Measurements from ENCODE around the gene ALCAM. TPM values are rescaled to one million over a fixed set of nuclear protein-coding genes. Genes with fewer than 3 reads are reported as not detected.
"Not testable (repeated sequence)": the region's sequence is repeated elsewhere in the genome, so short reads cannot be mapped to it uniquely, and the experiment has no call there.

ALCAM gene
- total RNA-seq, 4 donors from 2014 or later = 16.8 to 62.0 (median 27.5) TPM

DNA sequence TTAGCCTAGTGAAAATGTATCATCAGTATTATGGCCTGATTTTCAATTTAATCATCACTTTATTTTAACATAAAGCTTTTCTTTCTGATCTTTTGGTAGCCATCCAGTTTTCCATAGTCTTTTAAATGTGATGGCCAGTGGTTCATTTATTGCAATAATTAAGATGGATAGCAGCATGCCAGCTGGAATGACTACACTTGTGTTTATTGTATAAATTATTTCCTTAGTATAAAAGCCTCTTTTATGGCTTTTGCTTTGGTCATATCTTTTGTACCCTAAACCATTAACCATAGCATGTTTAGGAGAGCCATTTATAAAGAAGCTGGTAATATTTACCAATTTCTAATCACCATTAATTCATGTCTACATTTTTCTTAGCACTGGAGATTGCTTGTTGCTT lies 31.7 kb downstream of the ALCAM start:
- no peak for TF ChIP-seq POLR2A (IDR thresholded peaks at IDR 0.05)
- H3K9me3 ChIP-seq = no peaks in the 10 kb centered on the region

GRCh38 chr3:105399062-105399461 lies 32.4 kb downstream of the ALCAM start:
- Histone ChIP-seq H3K36me3 (no peaks in the 10 kb centered on the region), H3K9me3 (no peaks in the 10 kb centered on the region), H3K4me1 (no peaks in the 10 kb centered on the region), H3K4me3 (no peak overlapping the region), H3K27ac (no peak overlapping the region), H3K27me3 (no peaks in the 10 kb centered on the region)
- TF ChIP-seq POLR2A (IDR thresholded peaks at IDR 0.05) (no peak), CTCF (IDR thresholded peaks at IDR 0.05) (no peak), POLR2AphosphoS5 (IDR thresholded peaks at IDR 0.05) (no peak)
- no peak for ATAC-seq
- 100% methylated on average over 1 of the region's 1 CpG for WGBS, 2 donors (ENCODE audit: low coverage in 1 of 2)

More for the DNA sequence above, 31.7 kb downstream of the ALCAM start:
- Histone ChIP-seq H3K4me3 (no peak overlapping the region), H3K36me3 (no peaks in the 10 kb centered on the region), H3K27me3 (no peaks in the 10 kb centered on the region), H3K4me1 (no peaks in the 10 kb centered on the region), H3K27ac (no peak overlapping the region)
- ATAC-seq = no peak

DNA sequence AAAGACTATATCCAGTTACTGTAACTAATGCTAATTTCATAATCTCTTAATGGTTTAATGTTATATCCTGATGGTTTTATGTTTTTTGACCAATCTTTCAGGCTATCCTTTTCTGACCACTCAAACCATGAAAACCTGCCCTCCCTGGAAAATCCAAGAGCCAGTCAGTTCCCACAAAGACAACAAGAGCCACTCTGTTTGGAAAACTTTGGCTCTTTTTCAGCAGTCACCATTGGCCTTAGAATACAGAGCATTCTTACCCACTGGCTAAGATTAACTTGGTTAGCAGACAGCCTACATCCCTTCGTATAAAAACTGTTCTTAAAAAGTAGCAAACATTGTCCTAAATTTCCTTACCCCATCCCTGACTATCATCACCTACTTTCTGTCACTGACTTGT lies 32.9 kb downstream of the ALCAM start:
- WGBS, 2 donors (ENCODE audit: low coverage in 1 of 2) = 69 to 78% methylated on average over 1 of the region's 1 CpG

DNA sequence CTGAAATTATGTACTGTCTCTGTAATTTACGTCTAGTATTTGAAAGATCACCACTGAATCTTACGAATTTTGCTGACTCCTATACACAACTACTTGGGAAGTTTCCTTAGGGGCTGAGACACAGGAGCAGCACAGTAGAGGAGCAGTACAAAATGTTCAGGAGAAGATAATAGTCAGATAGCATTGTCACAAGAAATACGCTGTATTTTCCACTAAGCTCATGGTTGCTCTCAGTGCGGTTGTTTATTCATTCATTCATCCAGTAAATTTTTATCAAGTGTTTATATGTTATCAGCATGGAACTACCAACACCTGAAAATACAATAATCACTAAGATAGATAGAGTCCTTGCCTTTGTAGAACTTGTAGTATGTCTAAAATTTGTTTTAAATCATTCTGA lies 34.5 kb downstream of the ALCAM start:
- H3K9me3 ChIP-seq = no peaks in the 10 kb centered on the region
- H3K4me1 ChIP-seq = no peaks in the 10 kb centered on the region
- ATAC-seq = no peak
- TF ChIP-seq EP300 (IDR thresholded peaks at IDR 0.05) (no peak), CTCF (IDR thresholded peaks at IDR 0.05) (no peak)
- H3K36me3 ChIP-seq = no peaks in the 10 kb centered on the region
- H3K27me3 ChIP-seq = no peaks in the 10 kb centered on the region
- H3K27ac ChIP-seq = no peak overlapping the region
- no peak overlapping the region for H3K4me3 ChIP-seq
- WGBS, 2 donors (ENCODE audit: low coverage in 1 of 2) = 90 to 91% methylated on average over 4 of the region's 4 CpGs

More for the DNA sequence above, 32.9 kb downstream of the ALCAM start:
- ATAC-seq = no peak
- Histone ChIP-seq H3K9me3 (no peaks in the 10 kb centered on the region), H3K36me3 (no peaks in the 10 kb centered on the region), H3K27ac (no peak overlapping the region), H3K4me3 (no peak overlapping the region), H3K27me3 (no peaks in the 10 kb centered on the region), H3K4me1 (no peaks in the 10 kb centered on the region)
- TF ChIP-seq POLR2AphosphoS5 (IDR thresholded peaks at IDR 0.05) (no peak), CTCF (IDR thresholded peaks at IDR 0.05) (no peak), POLR2A (IDR thresholded peaks at IDR 0.05) (no peak), EP300 (IDR thresholded peaks at IDR 0.05) (no peak)

- Histone ChIP-seq H3K27me3 (no peaks in the 10 kb centered on the region), H3K4me1 (no peaks in the 10 kb centered on the region), H3K27ac (no peak overlapping the region), H3K9me3 (no peaks in the 10 kb centered on the region), H3K36me3 (no peaks in the 10 kb centered on the region), H3K4me3 (no peak overlapping the region)
- ATAC-seq = no peak
- WGBS, 2 donors (ENCODE audit: low coverage in 1 of 2) = 56 to 81% methylated on average over 2 of the region's 2 CpGs
- TF ChIP-seq EP300 (IDR thresholded peaks at IDR 0.05) (no peak), POLR2AphosphoS5 (IDR thresholded peaks at IDR 0.05) (no peak)
These were observed 35.0 kb downstream of the ALCAM start for GRCh38 chr3:105401691-105402149.

DNA sequence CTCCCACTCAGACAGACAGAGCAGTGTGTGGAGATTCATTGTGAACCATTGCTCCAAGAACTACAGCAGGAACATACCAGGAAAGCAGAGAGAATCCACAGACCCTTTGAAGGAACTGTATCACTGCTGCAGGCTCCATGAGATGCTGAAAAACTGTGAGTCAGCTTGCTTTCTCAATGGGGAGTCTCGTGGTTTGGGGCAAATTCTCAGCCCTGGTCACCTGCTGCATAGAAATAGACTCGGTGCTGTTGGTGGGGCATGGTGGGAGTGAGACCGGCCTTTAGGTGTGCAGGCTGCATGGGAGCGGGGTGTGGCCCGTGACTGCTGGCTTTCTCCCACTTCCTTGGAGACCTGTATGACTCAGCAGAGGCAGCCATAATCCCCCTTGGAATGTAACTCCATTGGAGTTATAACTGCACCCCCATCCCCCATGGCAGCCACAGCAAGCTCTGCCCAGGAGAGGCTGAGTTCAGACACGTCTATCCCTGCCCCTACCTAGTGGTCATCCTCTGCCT lies 35.6 kb downstream of the ALCAM start:
- H3K4me1 ChIP-seq = no peaks in the 10 kb centered on the region

DNA sequence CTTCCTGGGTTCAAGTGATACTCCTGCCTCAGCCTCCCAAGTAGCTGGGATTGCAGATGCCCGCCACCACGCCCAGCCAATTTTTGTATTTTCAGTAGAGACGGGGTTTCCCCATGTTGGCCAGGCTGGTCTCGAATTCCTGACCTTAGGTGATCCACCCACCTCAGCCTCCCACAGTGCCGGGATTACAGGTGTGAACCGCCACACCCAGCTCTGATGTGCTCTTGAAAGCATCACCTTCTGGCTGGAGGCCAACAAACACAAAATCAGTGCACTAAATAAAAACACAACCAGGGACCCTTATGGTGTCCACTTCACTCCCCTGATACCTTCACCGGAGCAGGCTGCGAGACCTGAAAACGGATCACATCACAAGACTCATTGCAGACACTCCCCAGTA lies 36.3 kb downstream of the ALCAM start:
- H3K4me1 ChIP-seq, H3K27me3 ChIP-seq, ATAC-seq, H3K9me3 ChIP-seq, H3K27ac ChIP-seq, H3K4me3 ChIP-seq, H3K36me3 ChIP-seq: not testable (repeated sequence)
- 100% methylated on average over 1 of the region's 9 CpGs for WGBS, 2 donors (ENCODE audit: low coverage in 1 of 2)

More for the DNA sequence above, 35.6 kb downstream of the ALCAM start:
- TF ChIP-seq POLR2AphosphoS5 (IDR thresholded peaks at IDR 0.05) = no peak
- TF ChIP-seq EP300 (IDR thresholded peaks at IDR 0.05) = no peak
- no peak for TF ChIP-seq CTCF (IDR thresholded peaks at IDR 0.05)
- no peak for TF ChIP-seq POLR2A (IDR thresholded peaks at IDR 0.05)
- Histone ChIP-seq H3K27me3 (no peaks in the 10 kb centered on the region), H3K36me3 (no peaks in the 10 kb centered on the region), H3K4me3 (no peak overlapping the region), H3K27ac (no peak overlapping the region), H3K9me3 (no peaks in the 10 kb centered on the region)
- WGBS, 2 donors (ENCODE audit: low coverage in 1 of 2) = 90% methylated on average over 4 of the region's 6 CpGs; no CpG with 5 or more reads in 1 of the 2 donors
- no peak for ATAC-seq
